NCI-H146 treated with DMSO at 0.1 percent for 48 hours (cell line): ENCODE data around the gene JARID2.

Experiments
- DNase-seq: peaks from one replicate; lab custom pipeline; 2025; ENCODE audit not compliant: unreplicated experiment; lab: John Stamatoyannopoulos, UW

JARID2 gene

DNA sequence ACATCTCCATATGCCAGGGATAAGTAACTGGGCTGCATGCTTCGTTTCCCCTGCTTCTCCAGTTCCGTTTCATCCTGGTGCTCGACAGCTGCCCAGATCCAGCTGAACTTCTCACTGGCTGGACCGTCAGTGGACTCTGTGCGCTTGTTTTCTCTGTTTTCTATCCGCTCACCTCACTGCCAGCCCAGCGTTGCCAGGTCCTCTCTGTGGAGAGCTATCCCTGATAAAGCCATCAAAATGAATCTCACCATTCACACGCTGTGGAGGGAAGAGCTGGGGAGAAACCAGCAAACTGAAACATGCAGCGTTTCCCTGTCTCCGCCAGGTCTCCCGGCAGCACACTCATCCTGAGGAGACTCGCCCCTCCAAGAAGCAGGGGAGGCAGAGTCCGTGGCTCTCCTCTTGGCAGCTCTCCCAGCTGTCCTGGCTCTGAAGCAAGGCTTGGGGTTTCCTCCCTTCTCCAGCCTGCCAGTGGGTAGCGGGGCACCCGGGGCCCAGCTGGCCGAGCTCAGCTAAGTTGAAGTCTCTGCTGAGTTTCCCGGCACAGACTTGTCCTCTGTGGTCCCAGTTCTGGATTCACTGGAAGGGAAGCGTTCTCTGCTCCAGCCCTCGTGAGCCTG lies 256.1 kb downstream of the JARID2 start:
- no peak for DNase-seq

DNA sequence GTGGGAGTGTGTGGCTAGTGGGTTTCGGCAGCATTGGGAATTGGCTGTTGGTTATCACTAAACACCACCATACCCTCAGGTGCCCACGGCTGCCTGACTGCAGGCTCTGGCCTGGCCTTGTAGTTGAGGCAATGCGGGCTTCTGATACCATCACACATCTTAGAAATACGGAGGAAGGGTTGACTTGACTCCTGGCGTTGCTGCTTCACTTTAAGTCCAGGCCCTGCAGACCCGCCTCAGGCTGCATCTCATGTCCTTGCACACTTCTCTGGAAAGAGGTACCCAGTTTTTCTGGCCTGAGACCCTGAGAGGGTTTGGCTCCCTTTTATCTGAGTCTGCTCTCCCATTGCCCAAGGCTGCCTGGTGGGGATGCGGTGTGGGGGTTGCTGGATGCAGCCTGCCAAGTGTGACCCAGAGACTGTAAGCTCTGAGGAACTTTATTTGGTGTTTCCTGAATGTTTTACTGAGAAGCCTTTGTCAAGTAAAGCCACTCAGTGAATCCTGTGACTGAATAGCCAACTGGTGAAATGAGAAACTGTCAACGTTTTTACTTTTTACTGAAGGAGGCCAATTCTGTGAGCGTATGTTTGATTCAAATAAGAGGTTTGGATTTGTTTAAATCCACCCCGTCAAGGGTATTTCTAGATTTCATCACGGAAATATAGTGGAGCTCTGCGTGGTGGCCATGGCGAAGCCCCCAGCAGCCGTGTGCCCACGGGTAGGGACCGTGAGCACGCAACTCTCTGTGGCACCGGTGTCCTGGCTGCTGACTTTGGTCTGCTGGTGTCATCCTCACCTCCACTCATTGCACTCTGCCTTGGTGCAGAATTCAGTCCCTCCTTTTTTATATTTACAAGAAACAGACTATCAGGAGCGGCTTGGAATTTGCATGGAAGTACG lies 256.8 kb downstream of the JARID2 start:
- no peak for DNase-seq

GRCh38 chr6:15503346-15503680 lies 257.4 kb downstream of the JARID2 start:
- DNase-seq, result no peak

- no peak for DNase-seq
Measured at GRCh38 chr6:15504040-15504495, 258.2 kb downstream of the JARID2 start.

GRCh38 chr6:15504581-15505350 lies 258.9 kb downstream of the JARID2 start:
- DNase-seq, result peak; percentile 32

DNA sequence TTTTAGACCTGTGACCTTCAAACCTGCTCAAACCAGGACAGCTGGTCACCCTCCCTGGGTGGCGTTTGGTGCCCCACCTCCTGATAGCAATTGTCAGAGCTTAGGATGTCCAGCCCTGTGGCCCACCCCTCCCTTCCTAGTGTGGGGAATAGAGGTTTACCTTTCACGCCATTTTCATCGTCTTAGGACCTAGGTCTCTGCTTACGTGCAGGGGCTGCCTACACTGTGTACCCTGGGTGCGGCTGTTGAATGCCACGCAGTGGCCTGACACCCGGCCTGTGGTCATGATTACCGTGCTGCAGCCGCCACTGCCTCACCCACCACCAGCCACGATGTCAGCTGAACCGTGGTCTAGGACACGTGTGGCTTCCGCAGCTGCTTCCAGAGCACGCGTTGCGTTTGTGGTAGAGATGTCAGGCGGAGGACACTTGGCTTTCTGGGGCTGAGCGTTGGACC lies 259.6 kb downstream of the JARID2 start:
- DNase-seq, result no peak

DNA sequence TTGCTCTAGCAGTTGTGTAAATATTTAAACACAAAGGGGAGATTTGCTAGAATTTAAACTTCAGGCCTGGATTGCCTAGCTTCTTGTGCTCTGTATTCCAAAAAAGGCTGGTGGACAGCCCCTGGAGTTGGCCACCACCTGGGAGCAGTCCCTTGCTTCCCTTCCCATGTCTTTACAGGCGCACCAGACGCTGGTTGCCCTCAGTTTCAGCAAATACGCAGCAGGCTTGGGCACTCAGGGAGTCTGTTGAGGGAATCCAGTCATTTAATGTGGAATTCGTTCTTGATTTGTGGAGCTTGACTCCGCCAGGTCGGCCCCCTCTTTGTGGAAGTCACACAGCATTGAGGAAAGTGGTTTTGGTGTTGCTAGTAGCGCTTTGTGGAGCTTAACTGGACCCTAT lies 260.2 kb downstream of the JARID2 start:
- DNase-seq, result no peak

DNA sequence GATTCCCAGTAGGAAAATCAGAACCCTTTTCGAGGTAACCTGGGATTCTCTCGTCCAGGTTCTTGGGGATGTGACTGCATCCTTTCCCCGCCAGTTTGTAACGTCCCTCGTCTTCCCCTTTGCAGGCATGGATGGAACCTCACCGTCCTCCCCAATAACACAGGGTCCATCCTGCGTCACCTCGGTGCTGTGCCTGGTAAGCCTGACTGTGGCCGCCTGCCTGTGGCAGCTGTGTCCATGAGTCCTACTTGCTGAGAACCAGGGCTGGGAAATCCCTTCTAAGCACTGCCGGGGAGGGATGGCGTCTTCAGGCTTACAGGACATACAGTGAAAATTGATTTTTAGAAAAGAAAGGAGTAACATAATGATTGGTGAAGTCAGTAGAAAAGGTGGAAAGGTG lies 261.4 kb downstream of the JARID2 start:
- DNase-seq, result no peak

GRCh38 chr6:15507746-15508145 lies 261.9 kb downstream of the JARID2 start:
- DNase-seq, result no peak

DNA sequence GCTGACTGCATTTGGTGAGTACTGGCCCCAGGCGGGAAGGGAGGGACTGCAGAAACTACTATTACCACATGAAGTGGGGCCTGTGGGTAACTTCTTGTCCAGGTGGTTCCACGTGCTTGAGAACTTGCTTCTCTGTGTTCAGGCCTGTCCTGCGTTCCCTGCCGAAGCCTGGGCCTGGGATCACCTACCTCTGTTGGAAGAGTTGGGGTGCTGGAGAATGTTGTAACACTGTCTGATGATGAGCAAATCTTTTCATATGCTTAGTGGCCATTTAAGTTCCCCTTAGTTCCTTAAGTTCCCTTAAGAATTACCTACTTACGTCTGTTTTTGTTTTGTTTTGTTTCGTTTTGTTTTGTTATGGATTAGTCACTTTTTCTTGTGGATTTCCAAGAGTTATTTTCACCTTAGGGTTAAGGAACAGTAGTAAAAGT lies 262.6 kb downstream of the JARID2 start:
- DNase-seq, result no peak

DNA sequence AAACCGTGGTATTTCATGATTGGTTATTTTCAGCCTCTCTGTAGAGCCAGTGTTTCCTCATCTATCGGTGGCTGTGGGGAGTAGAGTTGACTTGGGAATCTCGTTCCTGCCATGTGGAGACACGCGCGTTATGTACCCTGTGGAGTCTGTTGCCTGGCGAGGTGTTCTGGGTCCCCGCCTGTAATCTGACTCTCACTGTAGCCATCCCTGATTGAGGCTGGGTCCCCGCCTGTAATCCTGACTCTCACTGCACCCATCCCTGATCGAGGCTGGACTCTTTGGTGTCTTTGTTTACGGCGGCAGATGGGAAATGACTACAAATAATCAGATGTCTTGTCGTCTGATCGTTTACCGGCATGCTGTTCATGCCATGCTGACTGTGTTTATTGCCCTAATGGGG lies 263.1 kb downstream of the JARID2 start:
- DNase-seq, result no peak

DNA sequence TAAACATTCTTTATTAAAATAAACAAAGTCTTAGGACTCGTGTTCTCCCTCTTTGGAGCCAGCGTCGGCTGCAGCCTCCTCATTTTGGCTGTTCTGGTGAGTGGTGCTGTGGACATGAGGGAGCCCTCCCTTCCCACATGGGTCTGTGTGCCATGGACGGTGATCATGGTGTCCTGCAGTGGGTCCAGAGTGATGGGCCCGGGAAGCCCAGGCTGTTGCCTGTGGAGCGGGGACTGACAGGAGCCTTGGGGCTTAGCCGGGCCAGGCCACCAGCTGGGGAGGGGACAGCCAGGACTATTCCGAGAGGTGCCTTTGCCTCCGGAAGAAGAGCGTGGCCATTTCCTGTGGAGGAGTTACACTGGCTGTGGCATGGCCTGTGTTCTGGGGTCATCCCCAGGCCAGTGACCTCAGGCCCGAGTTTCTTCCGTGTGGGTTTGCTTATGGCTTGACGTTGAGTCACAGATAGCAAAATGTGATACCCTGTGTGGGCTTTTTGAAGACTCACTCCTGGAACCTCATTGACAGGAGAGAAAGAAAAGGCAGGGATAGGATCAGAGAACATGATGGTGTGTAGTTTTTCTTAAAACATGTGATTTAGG lies 263.6 kb downstream of the JARID2 start:
- DNase-seq, result no peak

DNA sequence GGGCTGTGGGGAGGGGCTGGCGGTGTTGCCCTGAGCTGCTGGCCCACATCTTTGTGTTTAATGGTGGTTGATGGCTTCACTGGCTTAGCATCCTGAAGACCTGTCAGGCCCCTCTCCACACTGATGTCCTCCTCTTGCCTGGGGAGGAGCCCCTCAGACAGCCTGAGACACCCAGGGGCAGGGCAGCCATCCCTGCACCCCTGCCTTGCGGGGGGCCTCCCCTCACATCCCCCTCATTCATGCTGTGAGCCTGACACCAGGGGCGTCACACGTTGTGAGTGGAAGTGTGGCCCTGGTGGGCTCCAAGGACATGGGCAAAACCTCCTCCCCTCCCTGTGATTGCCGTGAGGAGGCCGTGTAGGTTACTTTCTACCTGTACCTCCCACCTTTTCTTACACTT lies 264.3 kb downstream of the JARID2 start:
- no peak for DNase-seq

- no peak for DNase-seq
Measured at GRCh38 chr6:15510536-15511247, 264.8 kb downstream of the JARID2 start.

DNA sequence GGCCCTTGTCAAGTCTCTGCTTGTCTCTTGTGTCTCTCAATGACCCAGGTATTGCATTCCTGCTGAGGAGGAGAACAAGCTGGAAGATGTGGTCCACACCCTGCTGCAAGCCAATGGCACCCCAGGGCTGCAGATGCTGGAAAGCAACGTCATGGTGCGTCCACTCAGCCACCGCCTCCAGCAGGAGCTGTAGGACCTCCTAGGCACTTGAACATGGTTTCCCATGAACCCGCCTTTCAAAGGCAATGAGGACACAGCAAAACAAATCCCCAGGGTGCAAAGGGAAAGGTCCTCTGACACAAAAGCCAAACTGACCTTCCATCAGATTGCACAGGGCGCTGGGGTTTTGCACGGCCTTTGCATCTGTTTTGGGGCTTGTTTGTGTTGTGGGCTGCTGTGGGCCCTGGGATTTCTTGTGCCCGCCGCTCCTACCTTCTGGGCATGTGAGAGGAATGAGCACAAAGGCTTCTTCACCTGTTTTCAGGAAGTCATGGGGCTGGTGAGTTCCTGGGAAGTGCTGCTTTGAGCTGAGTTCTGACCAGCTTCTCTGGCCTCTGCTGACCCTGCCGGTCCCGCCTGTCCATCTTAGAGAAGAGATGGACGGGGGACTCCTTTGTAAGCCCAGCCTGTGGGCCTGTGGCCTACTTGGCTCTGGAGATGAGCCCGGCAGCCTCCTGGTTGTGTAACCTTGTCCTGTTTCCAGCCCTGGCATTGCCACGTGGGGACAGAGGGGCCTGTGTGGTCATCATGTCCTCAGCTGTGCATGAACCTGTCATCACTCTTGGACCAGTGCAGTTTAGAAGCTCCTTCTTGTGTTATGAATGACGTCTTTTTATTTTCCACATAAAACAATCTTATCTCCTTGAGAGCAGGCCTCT lies 265.6 kb downstream of the JARID2 start:
- no peak for DNase-seq

DNA sequence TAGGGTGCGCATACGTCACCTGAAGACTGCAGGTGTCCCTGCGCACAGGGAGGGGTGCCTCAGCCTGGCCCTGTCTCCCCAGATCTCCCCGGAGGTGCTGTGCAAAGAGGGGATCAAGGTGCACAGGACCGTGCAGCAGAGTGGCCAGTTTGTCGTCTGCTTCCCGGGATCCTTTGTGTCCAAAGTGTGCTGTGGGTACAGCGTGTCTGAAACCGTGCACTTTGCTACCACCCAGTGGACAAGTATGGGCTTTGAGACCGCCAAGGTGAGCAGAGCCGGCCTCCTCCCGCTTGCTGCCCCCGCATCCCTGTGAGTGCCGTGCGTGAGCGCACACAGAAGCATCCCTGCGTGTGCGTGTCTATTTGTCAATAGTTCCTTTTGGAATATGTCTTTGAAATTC lies 266.3 kb downstream of the JARID2 start:
- DNase-seq, result no peak

DNA sequence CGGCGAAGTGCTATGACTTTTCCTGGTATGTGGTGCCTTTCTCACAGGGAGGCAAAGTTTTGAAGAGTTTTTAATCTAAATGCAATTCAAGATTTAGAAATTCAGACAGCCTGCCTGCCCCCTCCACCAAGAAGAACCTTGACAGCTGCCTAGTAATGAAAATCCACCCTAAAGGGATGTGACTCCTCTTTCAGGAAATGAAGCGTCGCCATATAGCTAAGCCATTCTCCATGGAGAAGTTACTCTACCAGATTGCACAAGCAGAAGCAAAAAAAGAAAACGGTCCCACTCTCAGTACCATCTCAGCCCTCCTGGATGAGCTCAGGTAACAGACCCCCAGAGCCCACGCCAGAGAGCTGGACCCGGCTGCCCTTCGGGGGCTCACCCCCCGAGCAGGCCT lies 266.9 kb downstream of the JARID2 start:
- DNase-seq, result no peak

- no peak for DNase-seq
Measured at GRCh38 chr6:15513131-15513771, 267.4 kb downstream of the JARID2 start.
